GM19193 (cell line): ENCODE data around the gene PDK3.

Experiments
- POLR2A ChIP-seq: IDR thresholded peaks from 4 replicates; pipeline ENCODE4 v1.6.1; 2011; ENCODE audit not compliant: insufficient read depth, insufficient read length; ENCODE audit errors: extremely low read depth

The PDK3 gene

GRCh38 chrX:24466025-24466424 is 939 bp downstream of the PDK3 start:
- TF ChIP-seq POLR2A = no peak

- TF ChIP-seq POLR2A = no peak
These were observed 3.2 kb downstream of the PDK3 start for GRCh38 chrX:24468245-24468644.

GRCh38 chrX:24471808-24472207 is 6.7 kb downstream of the PDK3 start:
- TF ChIP-seq POLR2A = no peak

GRCh38 chrX:24475480-24475879 is 10.4 kb downstream of the PDK3 start:
- no peak for TF ChIP-seq POLR2A

- TF ChIP-seq POLR2A = no peak
These were observed 13.4 kb downstream of the PDK3 start for GRCh38 chrX:24478509-24478908.

GRCh38 chrX:24479924-24480323 is 14.8 kb downstream of the PDK3 start:
- peak; percentile 25 for TF ChIP-seq POLR2A

- TF ChIP-seq POLR2A = no peak
These were observed 15.3 kb downstream of the PDK3 start for GRCh38 chrX:24480400-24480865.

- no peak for TF ChIP-seq POLR2A
These were observed 17.8 kb downstream of the PDK3 start for GRCh38 chrX:24482823-24483415.

- TF ChIP-seq POLR2A = no peak
These were observed 18.5 kb downstream of the PDK3 start for GRCh38 chrX:24483596-24483995.

GRCh38 chrX:24485323-24485722 is 20.2 kb downstream of the PDK3 start:
- no peak for TF ChIP-seq POLR2A

- TF ChIP-seq POLR2A = no peak
These were observed 21.0 kb downstream of the PDK3 start for GRCh38 chrX:24485976-24486680.

- no peak for TF ChIP-seq POLR2A
These were observed 22.5 kb downstream of the PDK3 start for GRCh38 chrX:24487571-24487970.

- TF ChIP-seq POLR2A = no peak
These were observed 26.7 kb downstream of the PDK3 start for GRCh38 chrX:24491741-24492140.

- no peak for TF ChIP-seq POLR2A
These were observed 28.9 kb downstream of the PDK3 start for GRCh38 chrX:24493740-24494581.

- no peak for TF ChIP-seq POLR2A
These were observed 29.6 kb downstream of the PDK3 start for GRCh38 chrX:24494647-24495075.
